ENCODE data around the gene PKLR. TPM values are rescaled to one million over a fixed set of nuclear protein-coding genes. Genes with fewer than 3 reads are reported as not detected.
A peak's percentile ranks its signal among the peaks of the same experiment; 100 is the strongest.

The PKLR gene
- total and polyA plus RNA-seq, 4 donors, result 10.4 to 56.1 (median 40.6) TPM

- Histone ChIP-seq H3K36me3 (ENCODE audit: control insufficient read depth in 4 of 4, insufficient read depth in 3 of 4, low read depth in 1 of 4, low read length in 3 of 4) (peaks cover 0 to 4% (median 3%) of the 10 kb centered on the region in 4 donors), H3K9me3 (ENCODE audit: control insufficient read depth in 4 of 4, low read length in 3 of 4) (no peaks in the 10 kb centered on the region), H3K4me3 (ENCODE audit: low read depth in 1 of 3, low read length in 3 of 3) (peak overlapping the region; percentile 6 to 56 (median 50)), H3K27ac (ENCODE audit: low read depth in 1 of 2, low read length in 2 of 2) (peak overlapping the region; percentile 86 to 88), H3K4me1 (ENCODE audit: control insufficient read depth in 4 of 4, insufficient read depth in 4 of 4, low read length in 3 of 4) (peaks cover 5 to 31% (median 16%) of the 10 kb centered on the region in 4 donors), H3K9ac (ENCODE audit: low read depth in 1 of 2, low read length in 2 of 2) (peak overlapping the region; percentile 38 to 60), H3K27me3 (ENCODE audit: control insufficient read depth in 4 of 4, insufficient read depth in 4 of 4, low read length in 3 of 4) (no peaks in the 10 kb centered on the region)
- DNase-seq (ENCODE audit: low spot score), result peak; percentile 66
- 44% methylated on average over 9 of the region's 9 CpGs for WGBS
- TF ChIP-seq RXRA (IDR thresholded peaks at IDR 0.05) (peak; percentile 53 to 75), FOXA2 (IDR thresholded peaks at IDR 0.05) (peak; percentile 23), EGR1 (IDR thresholded peaks at IDR 0.05; ENCODE audit: low read depth in 2 of 2) (peak in 1 of 2 donors; percentile 49), YY1 (IDR thresholded peaks at IDR 0.05) (peak; percentile 83), MAX (IDR thresholded peaks at IDR 0.05) (peak; percentile 72), NR2F2 (IDR thresholded peaks at IDR 0.05) (no peak), ZBTB33 (IDR thresholded peaks at IDR 0.05) (no peak), HNF4A (conservative IDR thresholded peaks at IDR 0.05) (peak; percentile 96 to 98), SP1 (IDR thresholded peaks at IDR 0.05) (peak; percentile 92), HNF4G (IDR thresholded peaks at IDR 0.05) (peak; percentile 83), GABPA (IDR thresholded peaks at IDR 0.05 in 1 of 2, conservative IDR thresholded peaks at IDR 0.05 in 1 of 2) (peak in 1 of 2 donors; percentile 55), JUND (IDR thresholded peaks at IDR 0.05) (no peak), RAD21 (IDR thresholded peaks at IDR 0.05) (no peak), TAF1 (conservative IDR thresholded peaks at IDR 0.05) (peak; percentile 87), FOXA1 (IDR thresholded peaks at IDR 0.05) (no peak)
- TF ChIP-seq, protein P1, sequence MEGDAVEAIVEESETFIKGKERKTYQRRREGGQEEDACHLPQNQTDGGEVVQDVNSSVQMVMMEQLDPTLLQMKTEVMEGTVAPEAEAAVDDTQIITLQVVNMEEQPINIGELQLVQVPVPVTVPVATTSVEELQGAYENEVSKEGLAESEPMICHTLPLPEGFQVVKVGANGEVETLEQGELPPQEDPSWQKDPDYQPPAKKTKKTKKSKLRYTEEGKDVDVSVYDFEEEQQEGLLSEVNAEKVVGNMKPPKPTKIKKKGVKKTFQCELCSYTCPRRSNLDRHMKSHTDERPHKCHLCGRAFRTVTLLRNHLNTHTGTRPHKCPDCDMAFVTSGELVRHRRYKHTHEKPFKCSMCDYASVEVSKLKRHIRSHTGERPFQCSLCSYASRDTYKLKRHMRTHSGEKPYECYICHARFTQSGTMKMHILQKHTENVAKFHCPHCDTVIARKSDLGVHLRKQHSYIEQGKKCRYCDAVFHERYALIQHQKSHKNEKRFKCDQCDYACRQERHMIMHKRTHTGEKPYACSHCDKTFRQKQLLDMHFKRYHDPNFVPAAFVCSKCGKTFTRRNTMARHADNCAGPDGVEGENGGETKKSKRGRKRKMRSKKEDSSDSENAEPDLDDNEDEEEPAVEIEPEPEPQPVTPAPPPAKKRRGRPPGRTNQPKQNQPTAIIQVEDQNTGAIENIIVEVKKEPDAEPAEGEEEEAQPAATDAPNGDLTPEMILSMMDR (IDR thresholded peaks at IDR 0.05; ENCODE audit: low read depth, low read length, missing input control), result peak; percentile 8
- TF ChIP-seq, protein P2, sequence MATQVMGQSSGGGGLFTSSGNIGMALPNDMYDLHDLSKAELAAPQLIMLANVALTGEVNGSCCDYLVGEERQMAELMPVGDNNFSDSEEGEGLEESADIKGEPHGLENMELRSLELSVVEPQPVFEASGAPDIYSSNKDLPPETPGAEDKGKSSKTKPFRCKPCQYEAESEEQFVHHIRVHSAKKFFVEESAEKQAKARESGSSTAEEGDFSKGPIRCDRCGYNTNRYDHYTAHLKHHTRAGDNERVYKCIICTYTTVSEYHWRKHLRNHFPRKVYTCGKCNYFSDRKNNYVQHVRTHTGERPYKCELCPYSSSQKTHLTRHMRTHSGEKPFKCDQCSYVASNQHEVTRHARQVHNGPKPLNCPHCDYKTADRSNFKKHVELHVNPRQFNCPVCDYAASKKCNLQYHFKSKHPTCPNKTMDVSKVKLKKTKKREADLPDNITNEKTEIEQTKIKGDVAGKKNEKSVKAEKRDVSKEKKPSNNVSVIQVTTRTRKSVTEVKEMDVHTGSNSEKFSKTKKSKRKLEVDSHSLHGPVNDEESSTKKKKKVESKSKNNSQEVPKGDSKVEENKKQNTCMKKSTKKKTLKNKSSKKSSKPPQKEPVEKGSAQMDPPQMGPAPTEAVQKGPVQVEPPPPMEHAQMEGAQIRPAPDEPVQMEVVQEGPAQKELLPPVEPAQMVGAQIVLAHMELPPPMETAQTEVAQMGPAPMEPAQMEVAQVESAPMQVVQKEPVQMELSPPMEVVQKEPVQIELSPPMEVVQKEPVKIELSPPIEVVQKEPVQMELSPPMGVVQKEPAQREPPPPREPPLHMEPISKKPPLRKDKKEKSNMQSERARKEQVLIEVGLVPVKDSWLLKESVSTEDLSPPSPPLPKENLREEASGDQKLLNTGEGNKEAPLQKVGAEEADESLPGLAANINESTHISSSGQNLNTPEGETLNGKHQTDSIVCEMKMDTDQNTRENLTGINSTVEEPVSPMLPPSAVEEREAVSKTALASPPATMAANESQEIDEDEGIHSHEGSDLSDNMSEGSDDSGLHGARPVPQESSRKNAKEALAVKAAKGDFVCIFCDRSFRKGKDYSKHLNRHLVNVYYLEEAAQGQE (IDR thresholded peaks at IDR 0.05), result peak; percentile 94
- TF ChIP-seq, protein P3, sequence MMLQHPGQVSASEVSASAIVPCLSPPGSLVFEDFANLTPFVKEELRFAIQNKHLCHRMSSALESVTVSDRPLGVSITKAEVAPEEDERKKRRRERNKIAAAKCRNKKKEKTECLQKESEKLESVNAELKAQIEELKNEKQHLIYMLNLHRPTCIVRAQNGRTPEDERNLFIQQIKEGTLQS (IDR thresholded peaks at IDR 0.05), result no peak
Measured at GRCh38 chr1:155300553-155301329, 497 bp downstream of the PKLR start.
